Transverse colon (tissue), 4 donors: Measurements from ENCODE around the gene CNRIP1.

Source experiments
- EP300 ChIP-seq: sonication (generic); formaldehyde crosslinking; IDR thresholded peaks from one replicate; pipeline ENCODE4 v1.6.1; 2017; ENCODE audit warnings: antibody characterized with exemption, low read depth
- POLR2A ChIP-seq: fragments of 450-650 bp; IDR thresholded peaks from one replicate; pipeline ENCODE4 v1.6.1; 2016; ENCODE audit warnings: antibody characterized with exemption, mild to moderate bottlenecking, moderate library complexity
- POLR2AphosphoS5 ChIP-seq, 3 donors: sonication (generic); formaldehyde crosslinking; IDR thresholded peaks; one replicate each; pipeline ENCODE4 v1.6.1; 2016; ENCODE audit warnings: antibody characterized with exemption in 3 of 3
- TF ChIP-seq, protein P1 (sequence below), 5 experiments: fragments of 200-600 bp in 3 of 5; fragments of 450-650 bp in 2 of 5; sonication (generic) in 3 of 5; IDR thresholded peaks; 1 replicate in 2 of 5; 2 replicates in 3 of 5; pipeline ENCODE4 v1.5.1; 2016 to 2017; ENCODE audit warnings: antibody characterized with exemption in 5 of 5, inconsistent platforms in 3 of 5, mild to moderate bottlenecking in 2 of 5, moderate library complexity in 1 of 5

DNA sequence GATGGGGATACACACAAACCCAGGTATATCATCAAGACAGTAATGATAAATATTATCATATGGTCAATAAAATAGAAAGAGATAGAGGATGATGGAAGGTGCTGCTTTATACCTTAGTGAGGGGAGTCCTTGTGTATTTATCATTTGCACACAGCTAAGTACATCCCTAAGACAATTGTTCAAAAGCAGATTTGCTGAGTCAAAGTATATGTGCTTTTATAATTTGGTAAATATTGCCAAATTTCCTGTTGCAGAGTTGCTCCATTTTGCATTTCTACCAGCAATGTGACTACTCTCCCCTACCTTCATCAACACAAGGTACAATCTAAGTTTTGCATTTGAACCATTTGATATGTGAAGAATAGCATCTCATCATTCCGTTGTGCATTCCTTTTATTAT, 22.7 kb upstream of the CNRIP1 start:
- TF ChIP-seq, protein P1, sequence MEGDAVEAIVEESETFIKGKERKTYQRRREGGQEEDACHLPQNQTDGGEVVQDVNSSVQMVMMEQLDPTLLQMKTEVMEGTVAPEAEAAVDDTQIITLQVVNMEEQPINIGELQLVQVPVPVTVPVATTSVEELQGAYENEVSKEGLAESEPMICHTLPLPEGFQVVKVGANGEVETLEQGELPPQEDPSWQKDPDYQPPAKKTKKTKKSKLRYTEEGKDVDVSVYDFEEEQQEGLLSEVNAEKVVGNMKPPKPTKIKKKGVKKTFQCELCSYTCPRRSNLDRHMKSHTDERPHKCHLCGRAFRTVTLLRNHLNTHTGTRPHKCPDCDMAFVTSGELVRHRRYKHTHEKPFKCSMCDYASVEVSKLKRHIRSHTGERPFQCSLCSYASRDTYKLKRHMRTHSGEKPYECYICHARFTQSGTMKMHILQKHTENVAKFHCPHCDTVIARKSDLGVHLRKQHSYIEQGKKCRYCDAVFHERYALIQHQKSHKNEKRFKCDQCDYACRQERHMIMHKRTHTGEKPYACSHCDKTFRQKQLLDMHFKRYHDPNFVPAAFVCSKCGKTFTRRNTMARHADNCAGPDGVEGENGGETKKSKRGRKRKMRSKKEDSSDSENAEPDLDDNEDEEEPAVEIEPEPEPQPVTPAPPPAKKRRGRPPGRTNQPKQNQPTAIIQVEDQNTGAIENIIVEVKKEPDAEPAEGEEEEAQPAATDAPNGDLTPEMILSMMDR (IDR thresholded peaks at IDR 0.05) = no peak
- TF ChIP-seq EP300 (no peak), POLR2A (no peak), POLR2AphosphoS5 (IDR thresholded peaks at IDR 0.05) (no peak)
